GM12878 (cell line): ENCODE data around the gene MAP3K4. TPM values are rescaled to one million over a fixed set of nuclear protein-coding genes. Genes with fewer than 3 reads are reported as not detected.
A peak's percentile ranks its signal among the peaks of the same experiment; 100 is the strongest.

ENCODE experiments used
- ATAC-seq: fragments of 200-7000 bp; cut with Tn5 transposase; 3 replicates; pipeline ENCODE4 v1.9.1; 2020; ENCODE audit warnings: mild to moderate bottlenecking, moderate library complexity
- BruUV-seq: library from RNA; stranded (reverse); fragments of 400-500 nt; replicated peaks from 2 replicates; lab custom pipeline; 2021; lab: Mats Ljungman, UMichigan
- CTCF ChIA-PET: fragments of 300-600 bp; sonication (Branson Sonifier 250); formaldehyde crosslinking; extraction: SDS; loops from one replicate; lab custom pipeline; 2021; ENCODE audit warnings: inconsistent platforms; lab: Yijun Ruan, JAX
- POLR2A ChIA-PET: fragments of 350-600 bp; formaldehyde crosslinking; extraction: SDS; loops from one replicate; lab custom pipeline; 2021; ENCODE audit warnings: inconsistent platforms; lab: Charles Lee
- RAD21 ChIA-PET: fragments of 300-600 bp; sonication (Branson Sonifier 250); formaldehyde crosslinking; loops from one replicate; lab custom pipeline; 2023; ENCODE audit warnings: antibody characterized with exemption; ENCODE audit not compliant: unreplicated experiment; lab: Charles Lee
- SMC1A ChIA-PET: fragments of 300-600 bp; sonication (Branson Sonifier 250); formaldehyde crosslinking; loops from one replicate; lab custom pipeline; 2023; ENCODE audit not compliant: unreplicated experiment, uncharacterized antibody; lab: Charles Lee
- DNase-seq: peaks from one replicate; pipeline ENCODE4 v3.0.0-alpha.2; 2011; ENCODE audit warnings: low read depth, low spot score
- FAIRE-seq: peaks from 3 replicates; lab custom pipeline; 2011; peaks lifted over from hg19 to GRCh38; lab: Jason Lieb, UNC
- H2AFZ ChIP-seq: 2 replicates; pipeline ENCODE4 v1.6.0; 2011; ENCODE audit warnings: low read depth, low read length, control low read depth; ENCODE audit not compliant: control insufficient read depth
- H3K27ac ChIP-seq: 2 replicates; pipeline ENCODE4 v1.5.1; 2011; ENCODE audit warnings: control low read depth; ENCODE audit not compliant: control insufficient read depth, insufficient read depth
- H3K27me3 ChIP-seq, 2 experiments: replicated peaks in 1 of 2; 2 replicates each; pipeline versions ENCODE4 v1.6.0 to v1.6.1; 2011; ENCODE audit warnings: low read length in 1 of 2; ENCODE audit not compliant: control insufficient read depth in 2 of 2, insufficient read depth in 2 of 2
- H3K36me3 ChIP-seq, 2 experiments: 2 replicates each; pipeline ENCODE4 v1.5.1; 2011; ENCODE audit warnings: low read length in 1 of 2; ENCODE audit not compliant: control insufficient read depth in 2 of 2, insufficient read depth in 2 of 2
- H3K4me1 ChIP-seq: 2 replicates; pipeline ENCODE4 v1.6.1; 2011; ENCODE audit warnings: mild to moderate bottlenecking, low read length, moderate library complexity, mixed read lengths; ENCODE audit not compliant: control insufficient read depth, insufficient read depth
- H3K4me2 ChIP-seq: 2 replicates; pipeline ENCODE4 v1.6.0; 2011; ENCODE audit warnings: control low read depth; ENCODE audit not compliant: control insufficient read depth, insufficient read depth
- H3K4me3 ChIP-seq: fragments of 200-600 bp; sonication (generic); 2 replicates; pipeline ENCODE4 v1.5.1; 2016
- H3K79me2 ChIP-seq: 2 replicates; pipeline ENCODE4 v1.6.0; 2011; ENCODE audit warnings: low read length; ENCODE audit not compliant: control insufficient read depth, insufficient read depth
- H3K9ac ChIP-seq: 2 replicates; pipeline ENCODE4 v1.8.0; 2011; ENCODE audit warnings: low read length, control low read depth, mixed read lengths; ENCODE audit not compliant: control insufficient read depth, insufficient read depth
- H3K9me3 ChIP-seq: replicated peaks from 3 replicates; pipeline ENCODE4 v1.5.1; 2011; ENCODE audit warnings: mild to moderate bottlenecking, low read length; ENCODE audit not compliant: control insufficient read depth, insufficient read depth
- H4K20me1 ChIP-seq: 2 replicates; pipeline ENCODE4 v1.6.0; 2011; ENCODE audit not compliant: control insufficient read depth, insufficient read depth
- HDGF ChIP-seq: fragments of 450-650 bp; IDR thresholded peaks from 2 replicates; pipeline ENCODE4 v1.6.1; 2016; ENCODE audit warnings: antibody characterized with exemption
- KAT2A ChIP-seq: conservative IDR thresholded peaks from 2 replicates; pipeline ENCODE4 v1.6.1; 2011; ENCODE audit warnings: low read depth, low read length; ENCODE audit not compliant: control insufficient read depth
- MTA2 ChIP-seq: fragments of 450-650 bp; IDR thresholded peaks from 2 replicates; pipeline ENCODE4 v1.6.1; 2016; ENCODE audit warnings: low read depth, mild to moderate bottlenecking, moderate library complexity
- RB1 ChIP-seq: fragments of 450-650 bp; formaldehyde crosslinking; IDR thresholded peaks from 2 replicates; pipeline ENCODE4 v1.6.1; 2017; ENCODE audit warnings: mild to moderate bottlenecking, borderline replicate concordance
- SMAD5 ChIP-seq: IDR thresholded peaks from 2 replicates; pipeline ENCODE4 v1.6.1; 2016; ENCODE audit warnings: antibody characterized with exemption, low read depth
- ZBTB11 ChIP-seq: fragments of 450-650 bp; formaldehyde crosslinking; IDR thresholded peaks from 2 replicates; pipeline ENCODE4 v1.5.0; 2022; ENCODE audit warnings: mild to moderate bottlenecking, missing genetic modification characterization
- ZNF24 ChIP-seq: fragments of 450-650 bp; IDR thresholded peaks from 2 replicates; pipeline ENCODE4 v1.6.1; 2017; ENCODE audit warnings: antibody characterized with exemption, mild to moderate bottlenecking
- WGBS: methylation state at CpG from one replicate; pipeline ENCODE4 v1.1.6; 2016; ENCODE audit warnings: low lambda C conversion rate; ENCODE audit not compliant: insufficient replicate concordance, insufficient coverage; ENCODE audit errors: missing lambda C conversion rate; 5-methylcytosine and 5-hydroxymethylcytosine counted together
- in situ Hi-C: fragments of 300-500 bp; cut with MboI; formaldehyde crosslinking; loops from 9 replicates; pipeline ENCODE4 v1.14.3; 2018; ENCODE audit warnings: mixed read lengths
- intact Hi-C: fragments of 100-400 bp; cut with micrococcal nuclease; formaldehyde crosslinking; loops from one replicate; pipeline ENCODE4 v1.14.2; 2022; ENCODE audit not compliant: unreplicated experiment
- polyA plus RNA-seq, 11 experiments: library from polyadenylated mRNA; depleted of rRNA in 4 of 11; unstranded in 6 of 11; stranded (reverse) in 5 of 11; fragments of >200 nt; fragmentation: Nextera tagmentation in 4 of 11; fragmentation: Illumina TruSeq in 1 of 11; extraction: Ambion mirVana in 4 of 11; extraction: Trizol in 1 of 11; gene quantifications; 1 replicate in 1 of 11; 2 replicates in 10 of 11; pipeline versions ENCODE4 v1.2.1 to v1.2.3, GENCODE V29; 2011 to 2016; ENCODE audit warnings: inconsistent platforms in 2 of 11, missing spikeins in 2 of 11, low read depth in 1 of 11
- total RNA-seq, 4 experiments: library from RNA; depleted of rRNA in 3 of 4; stranded (reverse); fragments of >200 nt in 3 of 4; fragmentation: Illumina TruSeq in 1 of 4; extraction: Trizol in 1 of 4; gene quantifications; 2 replicates each; pipeline versions ENCODE4 v1.2.1 to v1.2.3, GENCODE V29; 2013 to 2021
- TF ChIP-seq, protein P1 (sequence below): fragments of 450-650 bp; IDR thresholded peaks from 2 replicates; pipeline ENCODE4 v1.6.1; 2016; ENCODE audit warnings: mild to moderate bottlenecking, moderate library complexity, borderline replicate concordance
- TF ChIP-seq, protein P2 (sequence below): fragments of 450-650 bp; formaldehyde crosslinking; IDR thresholded peaks from 2 replicates; pipeline ENCODE4 v1.4.0; 2022; ENCODE audit warnings: mild to moderate bottlenecking, moderate library complexity
- TF ChIP-seq, protein P3 (sequence below): IDR thresholded peaks from 2 replicates; pipeline ENCODE4 v1.6.1; 2012; ENCODE audit warnings: low read depth, low read length, improper control_type of control experiment

The MAP3K4 gene
- total and polyA plus RNA-seq, 10 of the 15 experiments (the other 5 are each of a cell fraction or from before 2014, with no cell fraction given), result 14.0 to 44.5 (median 23.1) TPM

DNA sequence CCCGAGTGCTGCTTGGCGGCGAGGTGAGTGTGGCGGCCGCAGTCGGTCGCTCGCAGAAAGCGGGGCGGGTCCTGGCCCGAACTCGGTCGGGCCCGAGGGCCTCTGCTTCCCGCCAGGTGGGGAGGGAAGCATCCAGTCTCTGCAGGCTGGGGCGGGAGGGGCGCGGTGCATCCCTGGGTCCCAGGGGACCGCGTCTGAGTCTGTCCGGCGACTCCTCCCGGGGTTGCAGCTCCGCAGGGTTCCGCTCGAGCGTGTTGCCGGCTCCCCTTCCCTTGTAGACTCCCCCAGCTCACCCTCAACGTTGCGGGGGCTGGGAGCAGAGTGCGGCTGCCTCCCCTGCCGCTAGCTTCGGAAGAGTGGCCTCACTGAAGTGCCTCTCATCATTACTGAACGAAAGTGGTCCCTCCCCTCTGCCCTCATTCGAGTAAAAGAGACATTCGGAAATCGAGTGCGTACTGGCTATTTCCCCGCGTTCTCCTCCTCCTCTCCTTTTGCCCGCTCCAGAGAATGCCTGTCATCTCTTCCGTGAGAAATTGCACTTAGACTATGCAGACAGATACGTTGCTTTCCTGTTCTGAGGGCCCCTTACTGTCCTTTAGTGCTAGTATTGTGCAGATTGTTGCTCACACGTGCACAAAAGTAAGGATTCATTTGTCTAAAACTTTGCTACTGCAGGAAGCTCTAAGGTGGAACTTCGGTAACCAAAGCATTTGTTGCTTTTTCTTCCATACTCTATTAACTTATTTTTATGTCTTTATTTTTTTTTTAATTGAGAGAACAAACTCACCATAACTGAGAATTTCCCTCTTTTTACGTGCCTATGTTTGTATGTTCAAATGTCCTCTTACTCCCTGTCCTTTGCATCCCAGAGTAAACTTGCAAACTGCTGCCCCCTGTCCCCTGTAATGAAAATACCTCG is 751 bp downstream of the MAP3K4 start:
- SMC1A ChIA-PET, result interaction anchor here (0.7 to 3.1 kb wide), 18 partner anchors 15 to 95 kb away, joined by 3 to 30 read pairs (median 4); no protein-coding TSS in a partner anchor
- CTCF ChIA-PET, result interaction anchor here (0.6 to 3.8 kb wide), 21 partner anchors 10 to 380 kb away, joined by 3 to 19 read pairs (median 4); no protein-coding TSS in a partner anchor
- Histone ChIP-seq H3K79me2 (peaks cover 52% of the 10 kb centered on the region), H2AFZ (peak overlapping the region; percentile 91), H3K4me2 (peak overlapping the region; percentile 53), H3K4me1 (no peaks in the 10 kb centered on the region; the same call in 1 of the 2 replicates), H3K27me3 (no peaks in the 10 kb centered on the region), H3K4me3 (peak overlapping the region; percentile 95), H3K27ac (peak overlapping the region; percentile 69), H4K20me1 (no peaks in the 10 kb centered on the region), H3K9me3 (peaks cover 2% of the 10 kb centered on the region; the same call in 1 of the 3 replicates), H3K9ac (peak overlapping the region; percentile 73), H3K36me3 (no peaks in the 10 kb centered on the region)
- POLR2A ChIA-PET, result interaction anchor here (1.0 to 1.1 kb wide), 4 partner anchors 16 to 46 kb away, joined by 3 to 4 read pairs (median 4); no protein-coding TSS in a partner anchor
- intact Hi-C loops (loop anchor here (5.0 kb wide), 1 partner anchor 60 kb away; no protein-coding TSS in a partner anchor), in situ Hi-C loops (no loop called here)
- FAIRE-seq, result peak; percentile 96
- DNase-seq, result no peak
- BruUV-seq, result no TSS peak
- under 1% methylated on average over 33 of the region's 47 CpGs for WGBS
- peak; percentile 68 for ATAC-seq
- RAD21 ChIA-PET, result interaction anchor here (1.1 to 2.8 kb wide), 7 partner anchors 15 to 379 kb away, joined by 3 to 18 read pairs (median 5); partner anchors contain the start of gene AGPAT4
- TF ChIP-seq, protein P1, sequence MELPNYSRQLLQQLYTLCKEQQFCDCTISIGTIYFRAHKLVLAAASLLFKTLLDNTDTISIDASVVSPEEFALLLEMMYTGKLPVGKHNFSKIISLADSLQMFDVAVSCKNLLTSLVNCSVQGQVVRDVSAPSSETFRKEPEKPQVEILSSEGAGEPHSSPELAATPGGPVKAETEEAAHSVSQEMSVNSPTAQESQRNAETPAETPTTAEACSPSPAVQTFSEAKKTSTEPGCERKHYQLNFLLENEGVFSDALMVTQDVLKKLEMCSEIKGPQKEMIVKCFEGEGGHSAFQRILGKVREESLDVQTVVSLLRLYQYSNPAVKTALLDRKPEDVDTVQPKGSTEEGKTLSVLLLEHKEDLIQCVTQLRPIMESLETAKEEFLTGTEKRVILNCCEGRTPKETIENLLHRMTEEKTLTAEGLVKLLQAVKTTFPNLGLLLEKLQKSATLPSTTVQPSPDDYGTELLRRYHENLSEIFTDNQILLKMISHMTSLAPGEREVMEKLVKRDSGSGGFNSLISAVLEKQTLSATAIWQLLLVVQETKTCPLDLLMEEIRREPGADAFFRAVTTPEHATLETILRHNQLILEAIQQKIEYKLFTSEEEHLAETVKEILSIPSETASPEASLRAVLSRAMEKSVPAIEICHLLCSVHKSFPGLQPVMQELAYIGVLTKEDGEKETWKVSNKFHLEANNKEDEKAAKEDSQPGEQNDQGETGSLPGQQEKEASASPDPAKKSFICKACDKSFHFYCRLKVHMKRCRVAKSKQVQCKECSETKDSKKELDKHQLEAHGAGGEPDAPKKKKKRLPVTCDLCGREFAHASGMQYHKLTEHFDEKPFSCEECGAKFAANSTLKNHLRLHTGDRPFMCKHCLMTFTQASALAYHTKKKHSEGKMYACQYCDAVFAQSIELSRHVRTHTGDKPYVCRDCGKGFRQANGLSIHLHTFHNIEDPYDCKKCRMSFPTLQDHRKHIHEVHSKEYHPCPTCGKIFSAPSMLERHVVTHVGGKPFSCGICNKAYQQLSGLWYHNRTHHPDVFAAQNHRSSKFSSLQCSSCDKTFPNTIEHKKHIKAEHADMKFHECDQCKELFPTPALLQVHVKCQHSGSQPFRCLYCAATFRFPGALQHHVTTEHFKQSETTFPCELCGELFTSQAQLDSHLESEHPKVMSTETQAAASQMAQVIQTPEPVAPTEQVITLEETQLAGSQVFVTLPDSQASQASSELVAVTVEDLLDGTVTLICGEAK, result no peak
- TF ChIP-seq ZNF24, result no peak
- no peak for TF ChIP-seq RB1
- TF ChIP-seq KAT2A, result no peak
- no peak for TF ChIP-seq HDGF
- TF ChIP-seq ZBTB11 (CRISPR knock-in tag), result no peak
- TF ChIP-seq MTA2, result no peak
- TF ChIP-seq, protein P2, sequence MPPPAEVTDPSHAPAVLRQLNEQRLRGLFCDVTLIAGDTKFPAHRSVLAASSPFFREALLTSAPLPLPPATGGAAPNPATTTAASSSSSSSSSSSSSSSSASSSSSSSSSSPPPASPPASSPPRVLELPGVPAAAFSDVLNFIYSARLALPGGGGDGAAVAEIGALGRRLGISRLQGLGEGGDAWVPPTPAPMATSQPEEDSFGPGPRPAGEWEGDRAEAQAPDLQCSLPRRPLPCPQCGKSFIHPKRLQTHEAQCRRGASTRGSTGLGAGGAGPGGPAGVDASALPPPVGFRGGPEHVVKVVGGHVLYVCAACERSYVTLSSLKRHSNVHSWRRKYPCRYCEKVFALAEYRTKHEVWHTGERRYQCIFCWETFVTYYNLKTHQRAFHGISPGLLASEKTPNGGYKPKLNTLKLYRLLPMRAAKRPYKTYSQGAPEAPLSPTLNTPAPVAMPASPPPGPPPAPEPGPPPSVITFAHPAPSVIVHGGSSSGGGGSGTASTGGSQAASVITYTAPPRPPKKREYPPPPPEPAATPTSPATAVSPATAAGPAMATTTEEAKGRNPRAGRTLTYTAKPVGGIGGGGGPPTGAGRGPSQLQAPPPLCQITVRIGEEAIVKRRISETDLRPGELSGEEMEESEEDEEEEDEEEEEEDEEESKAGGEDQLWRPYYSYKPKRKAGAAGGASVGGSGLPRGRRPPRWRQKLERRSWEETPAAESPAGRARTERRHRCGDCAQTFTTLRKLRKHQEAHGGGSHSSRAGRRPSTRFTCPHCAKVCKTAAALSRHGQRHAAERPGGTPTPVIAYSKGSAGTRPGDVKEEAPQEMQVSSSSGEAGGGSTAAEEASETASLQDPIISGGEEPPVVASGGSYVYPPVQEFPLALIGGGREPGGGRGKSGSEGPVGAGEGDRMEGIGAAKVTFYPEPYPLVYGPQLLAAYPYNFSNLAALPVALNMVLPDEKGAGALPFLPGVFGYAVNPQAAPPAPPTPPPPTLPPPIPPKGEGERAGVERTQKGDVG, result no peak
- TF ChIP-seq, protein P3, sequence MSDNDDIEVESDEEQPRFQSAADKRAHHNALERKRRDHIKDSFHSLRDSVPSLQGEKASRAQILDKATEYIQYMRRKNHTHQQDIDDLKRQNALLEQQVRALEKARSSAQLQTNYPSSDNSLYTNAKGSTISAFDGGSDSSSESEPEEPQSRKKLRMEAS, result 0 out of 2 replicates have a peak, but pooled peaks have one; percentile 6
- TF ChIP-seq SMAD5, result no peak
